HEK293T (cell line): Measurements from ENCODE around the gene NXPE3.

ENCODE experiments used
- CTCF ChIA-PET: fragments of 350-600 bp; formaldehyde crosslinking; extraction: SDS; loops from one replicate; lab custom pipeline; 2021; ENCODE audit warnings: antibody characterized with exemption, inconsistent platforms; lab: Yijun Ruan, JAX
- POLR2A ChIA-PET: fragments of 350-600 bp; formaldehyde crosslinking; extraction: SDS; loops from one replicate; lab custom pipeline; 2020; ENCODE audit warnings: antibody characterized with exemption, inconsistent platforms; lab: Yijun Ruan, JAX
- DNase-seq: peaks from one replicate; pipeline ENCODE4 v3.0.0; 2012; ENCODE audit warnings: mixed read lengths; ENCODE audit errors: extremely low spot score
- ARNT ChIP-seq: fragments of 450-650 bp; IDR thresholded peaks from 2 replicates; pipeline ENCODE4 v1.6.1; 2017; ENCODE audit warnings: mild to moderate bottlenecking
- BHLHE40 ChIP-seq: fragments of 450-650 bp; IDR thresholded peaks from 2 replicates; pipeline ENCODE4 v1.6.1; 2016; ENCODE audit warnings: mild to moderate bottlenecking, moderate library complexity, borderline replicate concordance
- CTBP1 ChIP-seq: fragments of 450-650 bp; IDR thresholded peaks from 2 replicates; pipeline ENCODE4 v1.6.1; 2016; ENCODE audit warnings: borderline replicate concordance
- ELF4 ChIP-seq: fragments of 450-650 bp; IDR thresholded peaks from 2 replicates; pipeline ENCODE4 v1.6.1; 2017; ENCODE audit warnings: antibody characterized with exemption
- FOXA1 ChIP-seq: fragments of 450-650 bp; IDR thresholded peaks from 2 replicates; pipeline ENCODE4 v1.6.1; 2016; ENCODE audit warnings: mild to moderate bottlenecking
- FOXK2 ChIP-seq: fragments of 450-650 bp; IDR thresholded peaks from 2 replicates; pipeline ENCODE4 v1.6.1; 2016; ENCODE audit warnings: mild to moderate bottlenecking
- FOXM1 ChIP-seq: fragments of 450-650 bp; IDR thresholded peaks from 2 replicates; pipeline ENCODE4 v1.6.1; 2017; ENCODE audit warnings: mild to moderate bottlenecking, borderline replicate concordance
- HDGF ChIP-seq: fragments of 450-650 bp; IDR thresholded peaks from 2 replicates; pipeline ENCODE4 v1.6.1; 2017; ENCODE audit warnings: antibody characterized with exemption, borderline replicate concordance
- L3MBTL2 ChIP-seq: fragments of 450-650 bp; conservative IDR thresholded peaks from 2 replicates; pipeline ENCODE4 v1.6.1; 2016; ENCODE audit warnings: mild to moderate bottlenecking
- LEF1 ChIP-seq: fragments of 450-650 bp; IDR thresholded peaks from 2 replicates; pipeline ENCODE4 v1.6.1; 2017; ENCODE audit warnings: mild to moderate bottlenecking, borderline replicate concordance
- NFRKB ChIP-seq: fragments of 450-650 bp; IDR thresholded peaks from 2 replicates; pipeline ENCODE4 v1.6.1; 2016; ENCODE audit warnings: mild to moderate bottlenecking, moderate library complexity
- SP1 ChIP-seq: fragments of 450-650 bp; IDR thresholded peaks from 2 replicates; pipeline ENCODE4 v1.6.1; 2017
- SUZ12 ChIP-seq: fragments of 450-650 bp; IDR thresholded peaks from 2 replicates; pipeline ENCODE4 v1.6.1; 2016; ENCODE audit warnings: mild to moderate bottlenecking
- TARDBP ChIP-seq: fragments of 450-650 bp; IDR thresholded peaks from 2 replicates; pipeline ENCODE4 v1.6.1; 2016
- ZNF384 ChIP-seq: fragments of 450-650 bp; IDR thresholded peaks from 2 replicates; pipeline ENCODE4 v1.6.1; 2016
- TF ChIP-seq, protein P1 (sequence below): fragments of 450-650 bp; IDR thresholded peaks from 2 replicates; pipeline ENCODE4 v1.6.1; 2016

Gene NXPE3

DNA sequence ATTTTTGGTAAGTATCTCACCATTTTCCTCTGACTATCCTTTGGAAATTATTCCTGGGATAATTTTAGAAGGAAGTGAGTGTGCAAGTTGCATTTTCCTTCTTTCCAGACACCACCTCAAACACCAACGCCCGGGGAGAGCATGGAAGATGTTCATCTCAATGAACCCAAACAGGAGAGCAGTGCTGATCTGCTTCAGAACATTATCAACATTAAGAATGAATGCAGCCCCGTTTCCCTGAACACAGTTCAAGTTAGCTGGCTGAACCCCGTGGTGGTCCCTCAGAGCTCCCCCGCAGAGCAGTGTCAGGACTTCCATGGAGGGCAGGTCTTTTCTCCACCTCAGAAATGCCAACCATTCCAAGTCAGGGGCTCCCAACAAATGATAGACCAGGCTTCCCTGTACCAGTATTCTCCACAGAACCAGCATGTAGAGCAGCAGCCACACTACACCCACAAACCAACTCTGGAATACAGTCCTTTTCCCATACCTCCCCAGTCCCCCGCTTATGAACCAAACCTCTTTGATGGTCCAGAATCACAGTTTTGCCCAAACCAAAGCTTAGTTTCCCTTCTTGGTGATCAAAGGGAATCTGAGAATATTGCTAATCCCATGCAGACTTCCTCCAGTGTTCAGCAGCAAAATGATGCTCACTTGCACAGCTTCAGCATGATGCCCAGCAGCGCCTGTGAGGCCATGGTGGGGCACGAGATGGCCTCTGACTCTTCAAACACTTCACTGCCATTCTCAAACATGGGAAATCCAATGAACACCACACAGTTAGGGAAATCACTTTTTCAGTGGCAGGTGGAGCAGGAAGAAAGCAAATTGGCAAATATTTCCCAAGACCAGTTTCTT is 74.2 kb downstream of the NXPE3 start:
- ChIA-PET CTCF (no interaction called here), POLR2A (no interaction called here)

DNA sequence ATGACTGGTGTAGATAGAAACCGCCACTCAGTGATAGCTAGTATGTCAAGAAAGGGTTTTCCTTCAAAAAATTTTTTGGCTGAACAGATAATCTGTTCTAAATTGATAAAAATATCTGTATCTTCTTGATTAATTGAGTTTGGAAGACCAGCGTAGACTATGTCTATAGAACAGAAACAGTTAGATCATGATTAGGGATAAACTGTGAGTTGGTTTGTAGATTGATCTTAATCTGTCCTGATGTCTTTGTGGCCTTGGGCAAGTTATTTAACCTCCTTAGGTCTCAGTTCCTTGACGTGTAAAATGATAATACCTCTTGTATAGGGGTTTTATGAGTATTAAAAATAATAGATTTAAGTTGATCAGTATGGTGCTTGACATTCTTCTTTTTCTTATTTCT is 75.0 kb downstream of the NXPE3 start:
- TF ChIP-seq ARNT (no peak), ELF4 (no peak), SP1 (no peak), TARDBP (no peak), FOXA1 (no peak), NFRKB (no peak), FOXK2 (no peak), ZNF384 (no peak), SUZ12 (no peak), BHLHE40 (no peak), HDGF (no peak), FOXM1 (no peak), LEF1 (no peak), L3MBTL2 (no peak), CTBP1 (no peak)
- TF ChIP-seq, protein P1, sequence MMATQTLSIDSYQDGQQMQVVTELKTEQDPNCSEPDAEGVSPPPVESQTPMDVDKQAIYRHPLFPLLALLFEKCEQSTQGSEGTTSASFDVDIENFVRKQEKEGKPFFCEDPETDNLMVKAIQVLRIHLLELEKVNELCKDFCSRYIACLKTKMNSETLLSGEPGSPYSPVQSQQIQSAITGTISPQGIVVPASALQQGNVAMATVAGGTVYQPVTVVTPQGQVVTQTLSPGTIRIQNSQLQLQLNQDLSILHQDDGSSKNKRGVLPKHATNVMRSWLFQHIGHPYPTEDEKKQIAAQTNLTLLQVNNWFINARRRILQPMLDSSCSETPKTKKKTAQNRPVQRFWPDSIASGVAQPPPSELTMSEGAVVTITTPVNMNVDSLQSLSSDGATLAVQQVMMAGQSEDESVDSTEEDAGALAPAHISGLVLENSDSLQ: no peak
- ChIA-PET CTCF (no interaction called here), POLR2A (no interaction called here)
- no peak for DNase-seq

More for the DNA sequence above, 74.2 kb downstream of the NXPE3 start:
- DNase-seq: no peak
- TF ChIP-seq ELF4: no peak
- TF ChIP-seq FOXA1: no peak
- no peak for TF ChIP-seq FOXK2
- TF ChIP-seq L3MBTL2: no peak
- no peak for TF ChIP-seq ARNT
- TF ChIP-seq TARDBP: no peak
- TF ChIP-seq NFRKB: no peak
- no peak for TF ChIP-seq SP1
- TF ChIP-seq, protein P1: no peak
- TF ChIP-seq CTBP1: no peak
- no peak for TF ChIP-seq ZNF384
- no peak for TF ChIP-seq HDGF

DNA sequence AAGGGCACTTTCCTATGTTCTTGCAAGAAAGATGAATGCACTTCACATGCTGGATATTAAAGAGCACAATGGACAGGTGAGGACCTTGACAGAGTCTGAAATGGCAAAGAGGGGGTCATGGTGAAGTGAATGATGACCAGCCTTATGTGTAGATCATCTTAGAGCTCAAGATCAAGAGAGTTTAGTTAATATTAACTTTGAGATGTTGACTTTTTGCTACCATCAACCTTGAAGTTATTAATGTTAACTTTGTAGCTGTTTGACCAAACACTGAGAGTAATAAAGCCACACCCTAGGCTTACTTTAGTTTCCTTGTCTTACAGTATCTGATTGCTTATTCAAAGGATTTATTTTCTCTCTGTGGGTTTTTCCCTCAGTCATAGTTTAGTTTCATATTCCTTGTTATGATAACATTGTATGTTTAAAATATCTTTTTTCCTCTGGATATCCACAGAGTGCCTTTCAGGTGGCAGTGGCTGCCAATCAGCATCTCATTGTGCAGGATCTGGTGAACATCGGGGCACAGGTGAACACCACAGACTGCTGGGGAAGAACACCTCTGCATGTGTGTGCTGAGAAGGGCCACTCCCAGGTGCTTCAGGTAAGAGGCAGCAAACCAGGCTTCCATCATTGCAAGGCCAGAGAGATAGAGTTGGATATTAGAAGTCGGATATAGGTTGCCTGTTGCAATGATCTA is 75.7 kb downstream of the NXPE3 start:
- no peak for DNase-seq
- CTCF ChIA-PET: no interaction called here
- TF ChIP-seq SUZ12 (no peak), ZNF384 (no peak), ARNT (no peak), CTBP1 (no peak), ELF4 (no peak)
- TF ChIP-seq, protein P1: no peak
- POLR2A ChIA-PET: no interaction called here

DNA sequence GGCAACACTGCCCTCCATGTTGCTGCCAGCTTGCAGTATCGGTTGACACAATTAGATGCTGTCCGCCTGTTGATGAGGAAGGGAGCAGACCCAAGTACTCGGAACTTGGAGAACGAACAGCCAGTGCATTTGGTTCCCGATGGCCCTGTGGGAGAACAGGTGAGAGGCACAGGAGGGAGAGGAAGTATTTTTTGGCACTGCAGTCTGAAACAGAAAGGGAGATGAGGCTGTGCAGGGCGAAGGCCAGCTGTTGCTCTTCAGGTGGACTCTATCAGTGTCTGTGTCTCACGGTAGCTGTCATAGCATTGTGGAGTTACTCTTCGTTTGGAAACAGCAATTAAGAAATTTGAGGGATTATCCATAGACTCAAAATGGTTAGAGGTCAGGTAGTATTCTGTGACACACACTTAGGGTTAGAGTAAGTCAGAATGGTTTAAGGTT is 78.3 kb downstream of the NXPE3 start:
- DNase-seq: no peak
- POLR2A ChIA-PET: no interaction called here
- CTCF ChIA-PET: no interaction called here
- TF ChIP-seq L3MBTL2 (no peak), SUZ12 (no peak), NFRKB (no peak), FOXA1 (no peak), SP1 (no peak)

DNA sequence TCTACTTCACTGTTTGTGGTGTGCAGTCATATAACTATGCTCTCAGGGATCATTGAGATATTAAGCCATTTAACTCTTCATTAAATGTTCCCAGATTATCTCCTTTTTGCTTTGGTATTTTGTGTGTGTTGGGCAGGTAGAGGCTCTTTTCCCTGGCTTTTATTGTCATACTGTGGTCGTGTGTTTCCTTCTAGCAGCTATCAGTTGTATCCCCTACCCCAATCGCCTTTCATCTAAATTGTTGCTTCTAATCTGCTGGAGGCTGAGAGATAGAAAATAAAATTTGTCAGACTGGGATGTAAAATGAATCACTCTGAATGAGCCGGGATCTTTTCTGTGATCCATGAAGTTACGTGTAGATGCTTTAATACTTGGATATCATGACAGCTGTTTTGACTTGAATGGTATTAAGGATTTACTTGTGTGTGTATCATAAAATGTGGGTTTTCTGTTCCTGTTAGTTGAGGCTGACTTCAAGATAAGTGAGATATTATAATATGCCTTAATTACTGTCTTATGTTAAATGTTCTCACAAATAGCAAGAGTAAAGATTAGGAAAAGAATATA is 79.5 kb downstream of the NXPE3 start:
- TF ChIP-seq ARNT (no peak), LEF1 (no peak), FOXK2 (no peak), SP1 (no peak), NFRKB (no peak), TARDBP (no peak), SUZ12 (no peak), CTBP1 (no peak), L3MBTL2 (no peak), HDGF (no peak), FOXM1 (no peak)
- TF ChIP-seq, protein P1: no peak
- POLR2A ChIA-PET: interaction anchor here (2.1 kb wide), 1 partner anchor 9 kb away, joined by 7 read pairs; the partner anchor contains the start of gene NFKBIZ
- CTCF ChIA-PET: interaction anchor here (0.9 kb wide), 1 partner anchor 371 kb away, joined by 4 read pairs; no protein-coding TSS in a partner anchor
- DNase-seq: no peak
